GM18508 (cell line): ENCODE data around the gene LRRC14B.

Experiments used
- ATAC-seq: cut with Tn5 transposase; IDR thresholded peaks from one replicate; pipeline ENCODE4 v1.9.1; 2021; ENCODE audit warnings: moderate number of reproducible peaks; ENCODE audit not compliant: insufficient read depth, unreplicated experiment

Gene LRRC14B

DNA sequence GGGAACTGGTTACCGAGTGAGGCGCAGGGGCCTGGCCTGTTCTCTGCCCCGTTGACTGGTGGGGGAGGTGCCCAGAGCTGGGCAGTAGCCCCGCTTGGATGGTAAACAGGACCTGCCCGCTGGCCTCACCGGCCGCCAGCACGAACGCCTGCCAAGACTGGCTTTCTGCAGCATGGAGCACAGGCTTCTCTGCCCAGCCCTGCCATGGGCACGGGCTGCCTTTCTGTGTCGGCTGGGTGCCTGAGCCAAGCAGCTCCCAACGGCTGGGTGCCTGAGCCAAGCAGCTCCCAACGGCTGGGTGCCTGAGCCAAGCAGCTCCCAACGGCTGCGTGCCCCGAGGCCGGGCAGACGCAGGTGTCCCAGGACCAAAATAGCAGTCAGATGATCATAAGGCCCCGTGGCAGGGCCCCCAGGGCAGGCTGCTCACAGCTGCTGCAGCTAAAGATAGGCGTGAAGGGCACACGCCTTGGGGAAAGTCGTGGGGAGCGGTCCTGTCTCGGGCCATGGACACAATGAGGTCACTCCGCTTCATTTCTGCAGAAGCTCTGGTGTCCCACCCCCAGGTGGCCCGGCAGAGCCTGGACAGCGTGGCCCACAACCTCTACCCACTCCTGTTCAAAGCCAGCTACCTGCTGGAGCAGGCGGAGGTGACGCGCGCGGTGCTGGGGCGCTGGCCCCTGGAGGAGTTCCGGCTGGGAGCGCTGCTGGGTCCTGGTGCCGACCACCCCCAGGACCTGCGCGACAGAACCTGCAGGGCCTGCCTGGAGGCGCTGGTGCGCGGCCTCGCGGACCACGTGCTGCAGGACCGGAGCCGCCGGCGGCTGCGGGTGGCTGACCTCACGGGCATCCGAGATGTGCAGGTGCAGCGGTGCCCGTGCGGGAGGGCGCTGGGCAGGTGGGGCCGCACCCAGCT is at the start of gene LRRC14B:
Gene LRRC14B, plus strand, starts transcription at position 460 of the 913 bp plus-strand sequence. Its CDS starts 44 bp downstream, at position 504.
- no peak for ATAC-seq

DNA sequence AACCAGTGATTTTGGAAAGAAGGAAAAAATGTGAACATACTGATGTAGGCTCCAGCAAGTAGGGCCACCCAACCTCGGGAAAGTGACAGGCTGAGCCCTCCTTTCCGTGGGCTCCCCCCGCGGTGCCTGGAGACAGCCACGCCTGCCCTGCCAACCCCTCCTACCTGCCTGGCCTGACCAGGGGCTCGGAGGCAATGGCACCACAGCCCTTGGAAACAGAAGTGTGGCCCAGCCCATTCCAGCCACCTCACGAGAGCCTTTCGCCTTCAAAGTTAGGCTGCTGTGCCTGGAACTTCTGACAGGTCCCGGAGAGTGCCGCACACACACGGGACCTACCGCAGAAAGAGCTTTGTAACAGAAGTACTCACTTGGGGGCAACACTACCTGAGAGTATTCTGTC is 49.5 kb upstream of the LRRC14B start:
- no peak for ATAC-seq

DNA sequence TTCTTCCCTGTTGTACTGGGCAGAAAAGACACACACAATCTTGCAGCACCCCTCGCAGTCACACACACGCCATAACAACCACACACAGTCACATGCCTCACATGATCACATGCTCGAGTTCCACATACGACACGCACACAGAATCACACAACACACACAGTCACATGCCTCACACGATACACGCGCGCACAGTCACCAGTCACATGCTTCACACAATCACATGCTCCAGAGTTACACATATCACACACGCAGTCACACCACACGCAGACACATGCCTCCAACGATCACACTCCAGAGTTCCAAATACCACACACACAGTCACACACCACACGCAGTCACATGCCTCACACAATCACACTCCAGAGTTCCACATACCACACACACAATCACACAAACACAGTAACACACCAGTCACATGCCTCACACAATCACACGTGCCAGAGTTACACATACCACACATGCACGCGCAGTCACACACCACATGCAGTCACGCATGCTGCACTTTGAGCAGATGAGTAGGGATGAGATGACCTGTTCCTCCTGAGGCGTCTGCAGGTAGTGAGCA is 49.0 kb upstream of the LRRC14B start:
- no peak for ATAC-seq

DNA sequence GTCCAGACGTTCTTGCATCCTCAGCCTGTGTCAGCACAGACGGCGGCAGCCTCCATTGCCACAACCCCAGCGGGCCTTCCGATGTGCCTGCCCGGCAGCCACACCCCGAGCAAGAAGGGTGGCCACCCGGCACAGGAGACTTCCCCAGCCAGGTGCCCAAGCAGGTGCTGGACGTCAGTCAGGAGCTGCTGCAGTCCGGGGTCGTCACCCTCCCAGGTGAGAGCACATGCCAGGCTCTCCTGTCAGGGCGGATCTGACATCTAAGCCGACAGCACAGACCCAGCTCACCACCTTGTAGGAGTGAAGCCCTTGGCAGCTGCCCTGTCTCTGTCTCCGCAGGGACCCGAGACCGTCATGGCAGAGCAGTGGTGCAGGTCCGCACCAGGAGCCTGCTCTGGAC is 48.3 kb upstream of the LRRC14B start:
- ATAC-seq = no peak

DNA sequence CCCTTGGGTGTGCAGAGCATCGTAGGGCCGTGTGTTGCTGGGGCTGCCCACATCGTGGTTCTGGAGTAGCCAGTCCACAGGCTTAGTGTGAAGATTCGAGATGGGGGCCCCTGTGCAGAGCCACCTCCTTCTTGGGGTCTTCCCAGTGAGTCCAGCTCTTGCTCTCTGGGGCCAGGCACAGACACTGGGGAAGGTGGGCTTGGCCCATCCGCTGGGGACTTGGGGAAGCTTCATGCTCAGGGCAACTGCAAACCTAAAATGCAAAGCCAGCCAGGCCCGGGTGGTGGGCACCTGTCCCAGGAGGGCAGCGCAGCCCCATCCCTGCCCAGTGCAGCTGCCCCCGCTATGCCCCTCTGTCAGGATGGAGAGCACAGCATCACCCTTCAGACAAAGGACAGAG is 46.4 kb upstream of the LRRC14B start:
- no peak for ATAC-seq

DNA sequence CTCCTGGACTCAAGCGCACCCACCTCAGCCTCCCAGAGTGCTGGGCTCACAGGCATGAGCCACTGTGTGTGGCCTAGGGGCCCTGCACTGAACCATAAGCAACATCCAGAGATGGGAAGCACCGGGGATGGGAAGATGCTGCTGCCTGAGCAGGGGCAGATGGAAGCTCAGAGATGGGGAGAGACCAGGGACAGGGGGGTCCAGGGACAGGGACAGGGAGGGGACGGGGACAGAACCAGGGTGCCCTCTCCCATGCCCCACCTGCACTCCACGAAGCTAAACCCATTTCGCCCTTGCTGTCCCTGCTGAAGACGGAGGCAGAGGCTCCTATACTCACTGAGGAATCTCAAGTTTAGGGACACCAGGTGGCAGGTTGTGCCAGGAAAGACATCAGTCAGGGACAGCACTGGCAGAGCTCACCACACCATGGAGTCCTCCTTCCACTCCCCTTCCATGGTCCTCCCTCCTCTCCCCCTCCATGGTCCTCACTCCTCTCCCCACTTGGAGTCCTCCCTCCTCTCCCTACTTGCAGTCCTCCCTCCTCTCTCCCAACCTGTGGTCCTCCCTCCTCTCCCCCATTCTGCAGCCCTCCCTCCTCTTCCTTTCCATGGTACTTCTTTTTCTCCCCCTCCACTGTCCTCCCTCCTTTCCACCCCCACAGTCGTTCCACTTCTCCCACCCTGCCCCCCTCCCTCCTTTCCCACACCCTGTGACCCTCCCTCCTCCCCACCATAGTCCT is 45.5 kb upstream of the LRRC14B start:
- ATAC-seq = no peak

DNA sequence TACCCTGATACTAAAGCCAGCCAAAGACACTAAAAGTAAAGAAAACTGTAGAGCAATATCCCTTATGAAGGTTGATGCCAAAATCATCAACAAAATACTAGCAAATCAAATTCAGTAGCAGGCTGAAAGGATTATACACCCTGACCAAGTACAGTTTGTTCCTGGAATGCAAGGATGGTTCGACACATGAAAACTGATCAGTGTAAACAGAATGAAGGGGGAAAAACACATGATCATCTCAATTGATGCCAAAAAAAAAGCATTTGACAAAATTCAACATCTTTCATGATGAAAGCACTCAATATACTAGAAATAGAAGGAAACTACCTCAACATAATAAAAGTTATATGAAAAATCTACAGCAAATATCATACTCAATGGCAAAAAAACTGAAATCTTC is 43.5 kb upstream of the LRRC14B start:
- no peak for ATAC-seq

DNA sequence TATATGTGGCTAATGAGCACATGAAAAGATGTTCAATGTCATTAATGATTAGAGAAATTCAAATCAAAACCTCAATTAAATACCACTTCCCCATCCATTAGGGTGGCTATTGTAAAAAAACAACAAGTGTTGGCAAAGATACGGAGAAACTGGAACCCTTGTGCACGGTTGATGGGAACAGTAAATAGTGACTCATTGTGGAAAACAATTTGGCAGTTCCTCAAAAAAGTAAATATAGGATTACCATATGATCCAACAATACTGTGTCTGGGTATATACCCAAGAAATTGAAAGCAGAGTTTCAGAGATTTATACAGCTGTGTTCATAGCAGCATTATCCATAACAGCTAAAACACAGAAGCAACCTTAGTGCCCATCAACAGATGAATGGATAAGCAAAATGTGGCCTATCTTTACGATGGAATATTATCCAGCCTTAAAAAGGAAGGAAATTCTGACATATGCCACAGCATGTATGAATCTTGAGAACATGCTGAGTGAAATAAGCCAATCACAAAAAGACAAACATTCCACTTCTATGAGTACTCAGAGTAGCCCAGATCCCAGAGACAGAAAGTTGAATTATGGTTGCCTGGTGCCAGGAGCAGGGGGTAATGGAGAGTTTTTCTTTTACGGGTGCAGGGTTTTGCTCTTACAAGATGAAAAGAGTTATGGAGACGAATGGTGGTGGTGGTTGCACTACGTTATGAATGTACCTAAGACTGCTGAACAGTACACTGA is 41.4 kb upstream of the LRRC14B start:
- no peak for ATAC-seq

DNA sequence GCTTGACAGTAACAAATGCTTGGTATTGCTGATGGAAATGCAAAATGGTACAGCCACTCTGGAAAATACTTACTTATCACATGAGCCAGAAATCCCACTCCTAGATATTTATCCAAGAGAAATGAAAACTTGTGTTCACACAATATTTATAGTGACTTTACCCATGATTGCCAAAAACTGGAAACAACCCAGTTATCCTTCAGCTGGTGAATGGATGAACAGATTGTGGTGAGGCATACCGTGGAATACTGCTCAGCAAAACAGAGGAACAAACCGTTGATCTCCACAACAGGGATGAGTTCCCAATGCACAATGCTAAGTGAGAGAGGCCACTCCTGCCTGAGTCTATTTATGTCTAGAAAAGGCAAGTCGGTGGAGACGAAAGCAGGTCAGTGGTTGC is 40.5 kb upstream of the LRRC14B start:
- no peak for ATAC-seq

DNA sequence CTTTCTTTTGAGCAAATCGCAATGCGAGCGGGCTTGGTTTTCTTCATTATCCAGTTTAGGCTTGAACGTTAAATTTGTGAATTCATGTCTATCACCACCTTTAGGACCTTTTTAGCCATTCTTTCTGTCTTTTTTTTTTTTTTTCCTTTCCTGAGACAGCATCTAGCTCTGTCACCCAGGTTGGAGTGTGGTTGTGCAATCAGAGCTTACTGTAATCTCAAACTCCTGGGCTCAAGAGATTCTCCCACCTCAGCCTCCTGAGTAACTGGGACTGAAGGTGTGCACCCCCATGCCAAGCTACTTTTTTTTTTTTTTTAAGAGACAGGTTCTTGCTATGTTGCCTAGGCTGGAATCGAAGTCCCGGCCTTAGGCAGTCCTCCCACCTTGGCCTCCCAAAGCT is 39.2 kb upstream of the LRRC14B start:
- ATAC-seq = no peak

DNA sequence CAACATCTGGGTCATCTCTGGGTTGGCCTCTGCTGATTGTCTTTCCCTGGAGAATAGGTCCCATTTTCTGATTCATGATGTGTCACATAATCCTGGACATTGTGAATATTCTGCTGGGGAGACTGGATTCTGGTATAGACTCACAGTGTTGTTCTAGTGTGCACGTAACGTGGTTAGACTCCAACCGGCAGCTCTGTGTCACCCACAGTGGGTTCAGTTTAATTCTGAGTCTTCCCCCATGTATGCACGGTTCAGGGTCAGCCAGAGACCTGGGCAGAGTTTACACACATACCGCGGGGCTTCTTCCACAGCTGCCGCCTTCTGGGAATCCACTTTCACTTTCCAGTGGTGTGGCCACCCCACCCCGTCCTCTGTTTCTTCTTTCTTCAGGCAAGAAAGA is 38.0 kb upstream of the LRRC14B start:
- ATAC-seq = no peak

DNA sequence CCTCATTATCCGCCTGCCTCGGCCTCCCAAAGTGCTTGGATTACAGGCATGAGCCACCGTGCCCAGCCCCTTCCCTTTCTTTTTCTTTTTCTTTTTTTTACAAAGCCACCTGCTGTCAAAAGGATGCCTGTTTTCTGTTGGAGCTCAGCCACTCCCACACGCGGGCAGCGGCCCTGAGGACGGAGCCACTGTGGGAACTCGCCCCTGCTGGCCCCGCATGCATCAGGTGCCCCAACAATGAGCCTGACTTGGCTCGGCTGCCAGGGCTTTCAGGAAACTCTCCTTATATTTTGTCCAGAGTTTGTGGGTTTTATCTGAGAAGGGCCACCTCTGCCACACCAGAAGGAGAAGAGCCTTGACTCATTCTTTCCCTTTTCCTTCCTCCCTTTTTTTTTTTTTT is 37.1 kb upstream of the LRRC14B start:
- ATAC-seq = no peak

DNA sequence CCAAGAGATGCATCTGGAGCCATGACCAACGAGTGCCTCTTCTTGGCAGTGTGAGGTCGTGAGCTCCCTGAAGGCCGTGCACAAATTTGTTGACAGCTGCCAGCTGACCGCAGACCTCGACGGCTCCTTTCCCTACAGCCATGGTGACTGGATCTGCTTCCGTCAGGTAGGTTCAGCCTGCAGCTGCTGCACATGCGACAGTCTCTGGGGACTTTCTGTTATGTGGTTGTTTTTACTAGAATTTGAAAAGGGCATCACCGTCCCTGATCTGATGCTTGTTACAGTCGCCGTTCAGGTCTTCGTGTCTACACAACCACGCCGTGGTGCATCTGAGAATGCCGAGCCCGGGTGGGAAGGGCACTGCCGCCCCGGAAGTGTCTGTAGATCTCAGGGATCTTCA is 36.5 kb upstream of the LRRC14B start:
- no peak for ATAC-seq

DNA sequence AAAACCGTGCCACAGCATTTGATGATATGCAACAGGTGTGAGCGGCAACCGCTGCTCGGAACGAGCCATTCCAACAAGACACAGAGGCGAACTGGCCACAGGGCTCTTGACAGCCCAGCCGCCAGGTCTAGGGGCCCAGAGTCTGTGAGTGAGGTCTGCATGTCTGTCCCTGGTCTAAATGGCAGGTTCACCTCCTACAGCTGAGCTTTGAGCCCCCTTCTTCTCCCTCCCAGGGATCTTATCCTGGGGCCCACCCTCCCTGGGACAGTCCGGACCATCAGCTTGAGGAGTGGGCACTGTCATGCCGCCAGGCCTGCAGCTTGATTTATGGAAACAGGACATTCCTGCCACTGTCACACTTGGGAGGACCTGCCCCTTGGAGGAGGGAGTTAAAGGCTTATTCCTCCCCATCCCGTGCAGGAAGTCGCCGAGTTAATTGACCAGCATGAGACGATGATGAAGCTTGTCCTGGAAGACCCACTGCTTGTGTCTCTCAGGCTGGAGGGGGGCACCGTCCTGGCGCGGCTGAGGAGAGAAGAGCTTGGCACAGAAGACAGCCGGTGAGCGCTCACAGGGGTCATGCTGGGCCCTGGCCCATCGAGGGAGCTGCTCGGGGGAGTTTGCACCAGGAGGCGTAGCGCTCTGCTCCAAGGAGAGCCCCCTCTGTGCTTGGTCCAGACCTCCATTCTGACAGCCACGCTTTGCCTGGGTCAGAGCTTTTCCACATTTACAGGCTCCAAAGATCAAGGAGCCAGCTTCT is 35.5 kb upstream of the LRRC14B start:
- no peak for ATAC-seq

DNA sequence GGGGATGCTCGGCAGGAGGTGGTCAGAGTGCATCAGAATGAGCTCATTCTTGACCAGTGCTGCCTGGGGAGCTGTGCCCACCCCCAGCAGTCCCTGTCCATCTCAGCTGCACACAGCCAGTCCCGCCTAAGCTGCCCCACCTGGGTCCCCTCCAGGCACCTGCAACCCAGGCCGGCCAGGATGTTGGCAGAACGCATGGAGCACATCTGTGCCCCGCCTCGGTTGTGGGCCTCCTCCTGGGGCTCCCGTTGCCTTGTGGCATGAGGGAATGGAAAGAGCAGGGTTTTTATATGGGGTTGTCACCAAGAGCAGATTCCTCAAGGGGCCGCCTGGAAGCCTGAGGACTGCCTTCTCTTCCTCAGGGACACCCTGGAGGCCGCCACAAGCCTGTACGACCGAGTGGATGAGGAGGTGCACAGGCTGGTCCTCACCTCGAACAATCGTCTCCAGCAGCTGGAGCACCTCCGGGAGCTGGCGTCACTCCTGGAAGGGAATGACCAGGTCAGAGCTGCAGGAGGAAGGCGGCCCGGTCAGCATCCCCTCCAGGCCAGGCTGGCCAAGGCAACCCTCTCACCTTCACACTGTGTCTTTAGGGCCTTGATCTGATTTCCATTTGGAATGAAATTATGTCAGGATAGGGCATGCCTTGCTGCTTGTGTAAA is 34.8 kb upstream of the LRRC14B start:
- ATAC-seq = no peak

DNA sequence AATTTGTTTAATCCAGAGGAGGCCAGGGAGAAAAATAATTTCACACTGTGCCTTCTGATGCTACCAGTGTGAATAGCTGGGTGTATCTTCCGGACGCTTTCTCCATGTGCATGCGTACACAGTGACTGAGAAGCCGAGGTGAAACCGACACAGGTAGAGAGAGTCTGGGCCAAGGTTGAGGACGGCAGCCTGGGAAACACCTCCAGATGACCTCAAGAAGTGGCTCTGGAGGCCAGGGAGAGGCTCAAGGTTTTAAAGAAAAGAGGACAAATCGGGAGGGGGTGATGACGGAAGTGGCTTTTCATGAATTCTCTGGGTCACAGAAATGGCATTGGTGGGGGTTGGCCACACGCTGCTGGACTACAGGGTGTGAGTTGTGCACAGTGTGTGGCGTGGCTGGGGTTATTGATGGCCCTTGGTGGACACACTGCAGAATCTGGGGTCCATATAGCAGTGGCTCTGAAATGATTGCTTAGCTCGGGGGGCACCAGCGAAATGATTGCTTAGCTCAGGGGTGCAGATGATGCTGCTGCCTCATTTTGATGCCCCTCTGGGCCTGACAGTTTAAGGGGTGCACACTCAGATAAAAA is 34.1 kb upstream of the LRRC14B start:
- no peak for ATAC-seq

DNA sequence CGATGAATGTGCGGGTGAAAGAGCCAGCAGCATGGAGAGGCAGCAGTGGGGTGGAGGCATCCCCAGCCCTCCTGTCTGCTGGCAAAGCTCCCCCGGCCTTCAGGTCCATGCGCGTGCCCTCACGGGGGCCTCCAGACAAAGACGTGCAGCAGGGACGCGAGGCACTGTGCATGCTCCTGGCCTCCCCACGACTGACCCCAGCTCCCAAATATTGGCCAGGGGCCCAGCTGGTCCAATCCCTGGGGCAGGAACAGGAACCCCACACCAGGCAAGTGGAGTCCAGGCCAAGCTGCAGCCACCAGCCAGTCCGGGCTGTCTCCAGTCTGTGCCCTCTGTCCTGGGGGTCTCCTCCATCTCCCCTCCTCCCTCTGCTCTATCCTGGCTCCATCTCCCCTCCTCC is 33.5 kb upstream of the LRRC14B start:
- ATAC-seq = no peak

DNA sequence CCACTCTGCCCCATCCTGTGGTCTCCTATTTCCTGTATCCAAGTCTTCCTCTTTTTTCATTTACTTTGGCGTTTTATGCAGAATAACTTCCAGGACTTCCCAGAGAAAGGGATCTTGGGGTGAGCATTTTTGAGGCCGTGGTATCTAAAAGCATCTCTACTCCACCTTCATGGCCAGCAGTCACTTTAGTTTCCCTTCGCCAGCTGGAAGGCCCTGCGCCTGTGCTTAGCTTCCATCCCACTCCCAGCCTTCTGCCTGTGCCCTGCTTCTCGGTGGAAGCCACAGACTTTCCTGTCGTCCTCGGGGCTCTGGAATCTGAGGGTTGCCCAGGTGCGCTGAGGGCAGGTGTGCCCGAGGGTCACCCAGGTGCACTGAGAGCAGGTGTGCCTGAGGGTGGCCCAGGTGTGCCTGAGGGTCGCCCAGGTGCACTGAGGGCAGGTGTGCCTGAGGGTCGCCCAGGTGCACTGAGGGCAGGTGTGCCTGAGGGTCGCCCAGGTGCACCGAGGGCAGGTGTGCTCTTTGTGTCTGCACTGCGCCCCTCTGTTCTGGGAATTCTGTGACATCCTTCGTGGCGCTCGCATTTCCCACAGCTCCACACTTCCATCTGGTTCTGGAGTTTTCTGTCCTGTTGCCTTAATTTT is 32.4 kb upstream of the LRRC14B start:
- ATAC-seq = no peak
